GM21717 (cell line): ENCODE data around the gene H2AZ2.
A peak's percentile ranks its signal among the peaks of the same experiment; 100 is the strongest.

Experiments used
- ATAC-seq: cut with Tn5 transposase; IDR thresholded peaks from one replicate; pipeline ENCODE4 v1.9.1; 2021; ENCODE audit warnings: mild to moderate bottlenecking, moderate library complexity; ENCODE audit not compliant: unreplicated experiment

H2AZ2 gene

GRCh38 chr7:44847920-44848634 is at the start of gene H2AZ2:
Gene H2AZ2, minus strand, starts transcription at chr7:44848087. Its CDS starts 116 bp downstream, at chr7:44847971.
- peak; percentile 85 for ATAC-seq

GRCh38 chr7:44897309-44897708 is 49.4 kb upstream of the H2AZ2 start:
- no peak for ATAC-seq

- ATAC-seq: no peak
These were observed 47.1 kb upstream of the H2AZ2 start for GRCh38 chr7:44894888-44895580.

DNA sequence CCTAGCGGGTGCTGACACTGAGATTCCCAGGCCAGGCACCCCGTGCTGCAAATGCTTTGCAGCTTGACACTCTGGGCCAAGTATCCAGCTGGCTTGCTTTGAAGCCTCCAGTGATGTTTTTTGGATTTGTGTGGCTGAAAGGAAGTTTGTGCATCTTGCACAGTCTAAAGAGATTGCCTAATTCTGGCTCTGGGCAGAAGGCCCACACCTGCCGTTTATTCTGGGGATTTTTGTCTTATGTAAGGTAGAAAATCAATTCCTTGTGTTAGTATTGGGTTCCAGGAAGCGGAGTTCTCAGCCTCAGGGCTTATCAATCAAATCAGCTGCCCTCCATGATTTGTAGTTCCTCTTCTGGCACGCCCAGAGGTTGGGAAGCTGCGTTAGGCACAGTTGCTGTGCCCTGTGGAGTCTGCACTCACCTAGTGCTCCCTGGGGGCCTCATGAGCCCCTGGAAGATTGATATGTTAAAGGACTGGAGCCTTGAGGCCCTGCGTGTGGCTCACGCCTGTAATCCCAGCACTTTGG is 45.9 kb upstream of the H2AZ2 start:
- ATAC-seq: no peak

GRCh38 chr7:44891791-44892190 is 43.9 kb upstream of the H2AZ2 start:
- no peak for ATAC-seq

GRCh38 chr7:44891372-44891771 is 43.5 kb upstream of the H2AZ2 start:
- no peak for ATAC-seq

DNA sequence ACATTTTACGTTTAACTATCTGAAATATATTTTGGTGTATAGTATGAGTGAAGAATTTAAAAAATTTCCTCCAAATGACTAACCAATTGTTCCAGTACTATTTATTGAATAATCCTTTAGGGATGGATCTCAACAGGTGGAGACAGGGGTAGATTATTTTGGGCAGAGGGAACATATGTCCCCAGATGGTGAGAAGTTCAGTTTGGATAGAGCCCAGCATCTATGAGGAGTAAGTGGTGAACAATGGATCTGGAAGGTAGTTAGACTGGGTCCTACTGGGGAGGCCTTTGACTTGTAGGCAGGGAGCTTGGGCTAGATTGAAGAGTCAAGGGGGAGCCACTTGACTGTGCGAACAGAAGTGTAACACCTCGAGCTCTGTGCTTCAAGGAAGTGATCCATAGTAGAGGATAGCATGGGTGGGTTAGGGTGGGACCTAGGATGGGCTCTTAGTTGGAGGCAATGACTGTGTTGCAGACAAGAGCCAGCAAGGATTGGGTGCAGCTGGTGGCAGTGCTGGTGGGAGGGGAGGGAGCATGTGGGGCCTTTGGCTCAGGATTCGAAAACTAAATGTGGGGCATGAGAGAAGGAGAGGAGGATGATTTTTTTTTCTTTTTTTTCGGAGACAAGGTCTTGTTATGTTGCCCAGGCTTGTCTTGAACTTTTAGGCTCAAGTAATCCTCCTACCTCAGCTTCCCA is 41.3 kb upstream of the H2AZ2 start:
- no peak for ATAC-seq

DNA sequence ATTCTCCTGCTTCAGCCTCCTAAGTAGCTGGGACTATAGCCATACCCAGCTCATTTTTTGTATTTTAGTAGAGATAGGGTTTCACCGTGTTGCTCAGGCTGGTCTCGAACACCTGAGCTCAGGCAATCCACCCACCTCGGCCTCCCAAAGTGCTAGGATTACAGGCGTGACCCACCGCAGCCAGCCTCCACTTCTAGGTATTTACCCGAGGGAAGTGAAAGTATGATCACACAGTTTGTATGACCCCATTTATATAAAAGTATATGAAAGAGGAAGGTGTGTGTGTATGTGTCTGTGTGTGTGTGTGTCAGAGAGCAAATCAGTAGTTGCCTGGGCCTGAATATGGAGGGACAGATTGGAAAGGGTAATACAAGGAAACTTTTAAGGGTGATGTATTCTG is 39.4 kb upstream of the H2AZ2 start:
- ATAC-seq: no peak

- ATAC-seq: peak; percentile 74
These were observed 37.8 kb upstream of the H2AZ2 start, which contains the start of gene PURB for GRCh38 chr7:44885394-44886317. Gene PURB, minus strand, starts transcription at chr7:44885530. Its CDS starts 182 bp downstream, at chr7:44885348.

DNA sequence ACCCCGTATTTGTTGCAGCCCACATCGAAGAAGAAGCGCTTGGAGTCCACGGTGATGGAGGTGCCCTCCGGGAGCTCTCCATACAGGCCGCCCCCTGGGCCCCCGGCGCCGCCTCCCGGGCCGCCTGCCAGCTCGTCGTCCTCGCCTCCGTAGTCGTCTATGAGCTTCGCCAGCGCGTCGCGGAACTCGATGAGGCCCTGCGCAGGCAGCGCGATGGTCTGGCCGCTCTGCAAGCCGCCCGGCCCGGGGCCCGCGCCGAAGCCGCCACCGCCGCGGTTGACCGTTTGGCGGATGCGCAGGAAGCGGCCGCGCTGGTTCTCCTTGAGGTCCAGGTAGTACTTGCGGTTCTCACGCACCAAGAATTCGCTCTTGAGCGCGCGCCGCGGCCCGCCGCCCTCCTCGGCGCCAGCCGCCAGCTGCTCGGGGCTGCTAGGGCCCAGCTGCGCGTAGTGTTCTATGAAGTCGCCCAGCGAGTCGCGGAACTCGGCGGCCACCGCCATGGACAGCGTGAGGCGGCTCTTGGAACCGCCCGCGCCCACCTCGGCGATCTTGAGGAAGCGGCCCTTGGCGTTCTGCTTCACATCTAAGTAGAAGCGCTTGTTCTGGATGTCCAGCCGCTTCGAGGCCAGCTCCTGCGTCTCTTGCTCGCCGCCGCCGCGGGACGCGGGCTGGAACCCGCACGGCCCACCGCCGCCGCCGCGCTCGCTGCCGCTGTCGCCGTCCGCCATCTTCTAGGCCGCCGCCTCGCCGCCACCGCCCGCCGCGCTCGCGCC is 36.9 kb upstream of the H2AZ2 start:
- peak; percentile 33 for ATAC-seq

DNA sequence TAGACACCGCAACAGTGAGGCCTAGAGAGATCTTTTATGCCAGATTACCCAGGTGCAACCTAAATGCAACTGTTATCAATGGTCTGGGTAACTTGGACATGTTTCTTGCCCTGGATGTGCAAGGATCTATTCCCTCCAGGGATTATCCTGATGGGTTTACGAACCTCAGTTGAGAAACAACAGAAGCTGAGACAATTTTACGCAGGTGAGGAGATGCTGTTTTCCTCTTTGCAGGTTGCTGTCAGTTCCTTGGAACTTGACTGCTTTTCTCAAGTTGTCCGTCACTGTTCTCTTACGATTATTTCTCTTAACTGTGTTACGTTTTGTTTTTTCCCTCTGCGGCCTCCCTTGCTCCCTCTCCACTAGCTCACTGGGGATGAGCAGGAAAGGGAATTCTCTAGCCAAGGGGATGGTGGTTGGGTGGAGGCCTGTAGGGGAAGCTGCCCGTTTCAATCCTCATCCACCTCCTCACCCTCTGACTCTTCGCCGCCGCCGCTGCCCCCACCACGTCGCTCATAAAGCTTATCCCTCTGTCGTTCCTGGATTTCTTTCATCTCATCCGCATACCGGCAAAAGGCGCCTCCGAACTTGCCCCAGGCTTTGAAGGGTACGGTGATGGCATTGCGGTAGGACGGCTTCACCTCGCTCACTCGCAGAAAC is 36.2 kb upstream of the H2AZ2 start:
- ATAC-seq: no peak

- ATAC-seq: no peak
These were observed 35.0 kb upstream of the H2AZ2 start for GRCh38 chr7:44882899-44883298.

- no peak for ATAC-seq
These were observed 33.7 kb upstream of the H2AZ2 start for GRCh38 chr7:44881610-44882009.

DNA sequence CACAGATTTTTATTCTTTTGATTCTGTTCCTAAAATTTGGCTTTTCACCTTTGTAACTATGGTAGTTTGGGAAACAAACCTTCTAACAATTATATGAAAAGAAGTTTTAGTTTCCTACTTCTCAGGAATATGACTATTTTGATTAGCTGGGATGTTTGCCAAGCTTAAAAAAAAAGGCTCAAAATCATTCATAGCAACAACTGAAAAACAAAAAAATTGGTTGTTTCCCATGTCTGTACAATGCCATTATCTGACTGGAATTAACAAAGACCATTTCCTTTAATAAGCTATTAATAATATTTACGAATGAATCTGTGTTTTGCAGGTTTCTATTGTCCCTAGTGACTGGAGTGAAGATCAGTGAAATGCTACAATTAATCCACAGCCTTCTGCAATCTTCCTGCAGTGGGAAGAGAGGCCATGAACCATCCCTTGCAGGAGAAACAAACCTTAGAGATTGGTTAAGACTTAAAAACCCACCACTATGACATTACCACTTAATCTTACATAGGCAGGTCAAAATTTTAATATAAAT is 33.2 kb upstream of the H2AZ2 start:
- ATAC-seq: no peak

GRCh38 chr7:44880317-44881018 is 32.6 kb upstream of the H2AZ2 start:
- no peak for ATAC-seq

DNA sequence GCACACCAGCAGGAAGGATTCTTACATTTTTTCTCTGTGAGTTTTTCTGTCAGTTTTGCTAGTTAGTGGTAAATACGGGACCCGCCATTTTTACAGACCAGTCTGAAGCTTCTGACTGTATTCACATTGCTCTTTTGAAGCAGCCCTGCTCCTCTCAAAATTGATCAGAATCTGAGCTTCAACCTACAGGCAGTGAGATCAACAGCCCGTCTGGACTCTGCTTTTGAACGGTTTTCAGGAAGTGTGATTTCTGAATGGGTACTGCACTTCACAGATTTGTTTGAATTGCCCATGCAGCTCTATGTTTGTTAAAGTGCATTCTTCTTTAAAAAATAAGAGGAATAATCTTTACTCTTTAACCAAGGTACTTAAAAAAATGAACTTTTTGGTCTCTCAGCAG is 28.5 kb upstream of the H2AZ2 start:
- no peak for ATAC-seq

GRCh38 chr7:44875241-44875640 is 27.4 kb upstream of the H2AZ2 start:
- ATAC-seq: no peak

DNA sequence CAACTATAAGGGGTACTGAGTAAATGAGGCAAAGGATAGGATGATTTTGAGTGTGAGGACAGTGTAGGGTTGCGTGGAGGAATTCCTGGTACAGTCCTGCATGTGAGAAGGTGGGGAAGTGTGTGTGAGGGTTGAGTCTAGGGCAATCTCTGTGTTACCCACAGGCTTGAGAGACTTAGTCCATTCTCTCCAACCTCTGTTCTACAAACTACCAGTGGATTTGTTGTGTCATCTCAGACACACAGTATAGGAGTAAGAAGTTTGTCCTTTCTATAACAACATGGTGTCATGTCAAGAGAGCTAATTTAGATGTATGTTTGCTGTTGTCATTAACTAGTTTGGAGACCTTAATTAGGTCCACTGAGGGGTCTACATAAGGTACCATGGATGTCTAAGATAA is 24.9 kb upstream of the H2AZ2 start:
- ATAC-seq: no peak
